ENCODE results near the gene KSR2.

Gene KSR2

GRCh38 chr12:117494833-117495655 is 473.7 kb downstream of the KSR2 start:
- Mint-ChIP-seq H3K4me1 (no peaks in the 10 kb centered on the region), H3K36me3 (peaks cover 1% of the 10 kb centered on the region), H3K27ac (no peak overlapping the region), H3K9me3 (no peaks in the 10 kb centered on the region), H3K27me3 (no peaks in the 10 kb centered on the region), H3K4me3 (no peak overlapping the region)

GRCh38 chr12:117491711-117492110 is 477.1 kb downstream of the KSR2 start:
- Mint-ChIP-seq H3K27me3 (no peaks in the 10 kb centered on the region), H3K4me1 (no peaks in the 10 kb centered on the region)

GRCh38 chr12:117490130-117490529 is 478.7 kb downstream of the KSR2 start:
- no peak overlapping the region for H3K27ac Mint-ChIP-seq
- no peak overlapping the region for H3K4me3 Mint-ChIP-seq
- H3K27me3 Mint-ChIP-seq, result no peaks in the 10 kb centered on the region
- no peaks in the 10 kb centered on the region for H3K9me3 Mint-ChIP-seq
- H3K4me1 Mint-ChIP-seq, result no peaks in the 10 kb centered on the region
- peaks cover 1% of the 10 kb centered on the region for H3K36me3 Mint-ChIP-seq

More at GRCh38 chr12:117491711-117492110, 477.1 kb downstream of the KSR2 start:
- Mint-ChIP-seq H3K9me3 (no peaks in the 10 kb centered on the region), H3K4me3 (no peak overlapping the region), H3K27ac (no peak overlapping the region), H3K36me3 (peaks cover 1% of the 10 kb centered on the region)

GRCh38 chr12:117489671-117490070 is 479.1 kb downstream of the KSR2 start:
- Mint-ChIP-seq H3K9me3 (no peaks in the 10 kb centered on the region), H3K27ac (no peak overlapping the region), H3K27me3 (no peaks in the 10 kb centered on the region), H3K36me3 (no peaks in the 10 kb centered on the region), H3K4me1 (no peaks in the 10 kb centered on the region), H3K4me3 (no peak overlapping the region)

GRCh38 chr12:117486840-117487659 is 481.7 kb downstream of the KSR2 start:
- Mint-ChIP-seq H3K4me1 (no peaks in the 10 kb centered on the region), H3K9me3 (no peaks in the 10 kb centered on the region), H3K27me3 (no peaks in the 10 kb centered on the region), H3K4me3 (no peak overlapping the region), H3K27ac (no peak overlapping the region), H3K36me3 (no peaks in the 10 kb centered on the region)

GRCh38 chr12:117485984-117486839 is 482.6 kb downstream of the KSR2 start:
- no peaks in the 10 kb centered on the region for H3K36me3 Mint-ChIP-seq
- H3K27me3 Mint-ChIP-seq, result no peaks in the 10 kb centered on the region
- no peaks in the 10 kb centered on the region for H3K4me1 Mint-ChIP-seq
- H3K27ac Mint-ChIP-seq, result no peak overlapping the region
- peaks cover under 1% of the 10 kb centered on the region for H3K9me3 Mint-ChIP-seq
- no peak overlapping the region for H3K4me3 Mint-ChIP-seq

- H3K27ac Mint-ChIP-seq, result no peak overlapping the region
- peaks cover 4% of the 10 kb centered on the region for H3K9me3 Mint-ChIP-seq
- H3K36me3 Mint-ChIP-seq, result no peaks in the 10 kb centered on the region
- H3K4me1 Mint-ChIP-seq, result no peaks in the 10 kb centered on the region
- H3K27me3 Mint-ChIP-seq, result peaks cover 2% of the 10 kb centered on the region
- no peak overlapping the region for H3K4me3 Mint-ChIP-seq
These were observed 483.9 kb downstream of the KSR2 start for GRCh38 chr12:117484901-117485300.

- H3K27ac Mint-ChIP-seq, result no peak overlapping the region
- H3K4me3 Mint-ChIP-seq, result no peak overlapping the region
- H3K27me3 Mint-ChIP-seq, result peaks cover 2% of the 10 kb centered on the region
- H3K36me3 Mint-ChIP-seq, result no peaks in the 10 kb centered on the region
- H3K9me3 Mint-ChIP-seq, result peaks cover 4% of the 10 kb centered on the region
- no peaks in the 10 kb centered on the region for H3K4me1 Mint-ChIP-seq
These were observed 485.3 kb downstream of the KSR2 start for GRCh38 chr12:117483501-117483900.

GRCh38 chr12:117481470-117481869 is 487.3 kb downstream of the KSR2 start:
- Mint-ChIP-seq H3K9me3 (peaks cover 4% of the 10 kb centered on the region), H3K36me3 (no peaks in the 10 kb centered on the region), H3K27me3 (peaks cover 4% of the 10 kb centered on the region), H3K27ac (no peak overlapping the region), H3K4me3 (no peak overlapping the region), H3K4me1 (no peaks in the 10 kb centered on the region)

- Mint-ChIP-seq H3K36me3 (no peaks in the 10 kb centered on the region), H3K4me1 (no peaks in the 10 kb centered on the region), H3K27me3 (peaks cover 4% of the 10 kb centered on the region), H3K9me3 (peaks cover 4% of the 10 kb centered on the region), H3K4me3 (no peak overlapping the region), H3K27ac (no peak overlapping the region)
These were observed 492.4 kb downstream of the KSR2 start for GRCh38 chr12:117476341-117476740.

GRCh38 chr12:117473856-117474255 is 494.9 kb downstream of the KSR2 start:
- no peak overlapping the region for H3K27ac Mint-ChIP-seq
- no peaks in the 10 kb centered on the region for H3K4me1 Mint-ChIP-seq
- H3K9me3 Mint-ChIP-seq, result peaks cover 3% of the 10 kb centered on the region
- peaks cover 2% of the 10 kb centered on the region for H3K27me3 Mint-ChIP-seq
- H3K36me3 Mint-ChIP-seq, result no peaks in the 10 kb centered on the region
- H3K4me3 Mint-ChIP-seq, result no peak overlapping the region

- no peak overlapping the region for H3K27ac Mint-ChIP-seq
- no peak overlapping the region for H3K4me3 Mint-ChIP-seq
- H3K27me3 Mint-ChIP-seq, result peaks cover 2% of the 10 kb centered on the region
- no peaks in the 10 kb centered on the region for H3K4me1 Mint-ChIP-seq
- H3K36me3 Mint-ChIP-seq, result no peaks in the 10 kb centered on the region
- peaks cover 3% of the 10 kb centered on the region for H3K9me3 Mint-ChIP-seq
These were observed 495.8 kb downstream of the KSR2 start for GRCh38 chr12:117472983-117473382.

- Mint-ChIP-seq H3K27ac (no peak overlapping the region), H3K9me3 (peaks cover 3% of the 10 kb centered on the region)
These were observed 498.0 kb downstream of the KSR2 start for GRCh38 chr12:117470804-117471203.

GRCh38 chr12:117469883-117470483 is 498.8 kb downstream of the KSR2 start:
- Mint-ChIP-seq H3K9me3 (peaks cover 3% of the 10 kb centered on the region), H3K27ac (no peak overlapping the region), H3K4me1 (no peaks in the 10 kb centered on the region), H3K36me3 (no peaks in the 10 kb centered on the region), H3K27me3 (no peaks in the 10 kb centered on the region), H3K4me3 (no peak overlapping the region)

More at GRCh38 chr12:117470804-117471203, 498.0 kb downstream of the KSR2 start:
- Mint-ChIP-seq H3K4me3 (no peak overlapping the region), H3K27me3 (no peaks in the 10 kb centered on the region), H3K4me1 (no peaks in the 10 kb centered on the region), H3K36me3 (no peaks in the 10 kb centered on the region)

- no peaks in the 10 kb centered on the region for H3K36me3 Mint-ChIP-seq
- no peaks in the 10 kb centered on the region for H3K4me1 Mint-ChIP-seq
- H3K9me3 Mint-ChIP-seq, result peaks cover 3% of the 10 kb centered on the region
- no peak overlapping the region for H3K4me3 Mint-ChIP-seq
- H3K27me3 Mint-ChIP-seq, result no peaks in the 10 kb centered on the region
- H3K27ac Mint-ChIP-seq, result no peak overlapping the region
These were observed 500.8 kb downstream of the KSR2 start for GRCh38 chr12:117468016-117468415.
